Subcutaneous abdominal adipose tissue (tissue), 5 donors: ENCODE results near the gene ZNF775.
A peak's percentile ranks its signal among the peaks of the same experiment; 100 is the strongest.
"Not testable (repeated sequence)": the region's sequence is repeated elsewhere in the genome, so short reads cannot be mapped to it uniquely, and the experiment has no call there.

Source experiments
- H3K27ac ChIP-seq: one replicate; pipeline ENCODE4 v1.7.0; 2013; ENCODE audit warnings: low read depth, mild to moderate bottlenecking, inconsistent platforms, low read length, moderate library complexity
- H3K27me3 ChIP-seq, 5 donors: one replicate each; pipeline ENCODE4 v1.7.0; 2013; ENCODE audit warnings: low read length in 5 of 5, inconsistent platforms in 1 of 5; ENCODE audit not compliant: control insufficient read depth in 5 of 5, insufficient read depth in 4 of 5
- H3K36me3 ChIP-seq, 5 donors: one replicate each; pipeline ENCODE4 v1.7.0; 2013; ENCODE audit warnings: low read length in 5 of 5; ENCODE audit not compliant: control insufficient read depth in 5 of 5, insufficient read depth in 5 of 5
- H3K4me1 ChIP-seq, 5 donors: one replicate each; pipeline ENCODE4 v1.7.0; 2013; ENCODE audit warnings: low read length in 5 of 5, mild to moderate bottlenecking in 3 of 5, moderate library complexity in 1 of 5; ENCODE audit not compliant: control insufficient read depth in 5 of 5, insufficient read depth in 5 of 5
- H3K4me3 ChIP-seq, 5 donors: one replicate each; pipeline ENCODE4 v1.7.0; 2013; ENCODE audit warnings: low read length in 5 of 5, low read depth in 1 of 5
- H3K9ac ChIP-seq, 5 donors: one replicate each; pipeline ENCODE4 v1.7.0; 2013; ENCODE audit warnings: low read length in 5 of 5, mild to moderate bottlenecking in 4 of 5, moderate library complexity in 3 of 5
- H3K9me3 ChIP-seq, 5 donors: one replicate each; pipeline ENCODE4 v1.7.0; 2013; ENCODE audit warnings: low read length in 5 of 5; ENCODE audit not compliant: control insufficient read depth in 5 of 5
- donor health status: healthy.
- donor health status: healthy.
- donor health status: healthy.
- donor health status: healthy.
- donor health status: healthy.

ZNF775 gene

DNA sequence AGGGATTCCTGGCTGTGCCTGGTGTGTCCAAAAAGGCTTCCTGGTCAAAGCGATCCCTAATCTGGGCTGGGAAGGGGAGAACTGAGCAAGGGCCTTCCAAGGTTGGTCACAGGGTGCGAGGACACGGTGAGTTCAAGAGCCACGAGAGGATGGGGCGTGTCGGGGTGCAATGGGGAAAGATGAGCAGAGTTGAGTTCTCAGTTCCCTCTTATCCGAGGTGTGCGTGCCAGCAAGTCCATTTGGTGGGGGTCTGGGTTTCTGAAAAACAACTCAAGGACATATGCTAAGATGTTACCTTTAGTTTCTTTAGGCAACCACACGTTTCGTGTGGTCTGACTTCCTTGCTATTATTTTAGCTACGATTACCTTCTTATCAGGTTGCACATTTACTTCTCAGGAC is 1.3 kb downstream of the ZNF775 start:
- H3K9me3 ChIP-seq = no peaks in the 10 kb centered on the region
- H3K36me3 ChIP-seq = peaks cover 0 to 3% (median 0%) of the 10 kb centered on the region in 5 donors
- H3K9ac ChIP-seq = peak overlapping the region in 1 of 5 donors; percentile 72
- H3K27ac ChIP-seq = peak overlapping the region; percentile 87
- H3K27me3 ChIP-seq = no peaks in the 10 kb centered on the region
- H3K4me1 ChIP-seq = peaks cover 0 to 42% (median 28%) of the 10 kb centered on the region in 5 donors
- H3K4me3 ChIP-seq = peak overlapping the region in 4 of 5 donors; percentile 71 to 85 (median 78)

GRCh38 chr7:150381096-150381495 is 2.0 kb downstream of the ZNF775 start:
- Histone ChIP-seq H3K4me1 (peaks cover 0 to 48% (median 32%) of the 10 kb centered on the region in 5 donors), H3K27me3 (no peaks in the 10 kb centered on the region), H3K9ac (no peak overlapping the region), H3K36me3 (peaks cover 0 to 6% (median 0%) of the 10 kb centered on the region in 5 donors), H3K4me3 (no peak overlapping the region), H3K27ac (no peak overlapping the region), H3K9me3 (no peaks in the 10 kb centered on the region)

GRCh38 chr7:150381785-150382122 is 2.6 kb downstream of the ZNF775 start:
- H3K27me3 ChIP-seq = no peaks in the 10 kb centered on the region
- no peak overlapping the region for H3K4me3 ChIP-seq
- H3K4me1 ChIP-seq = peaks cover 0 to 51% (median 33%) of the 10 kb centered on the region in 5 donors
- H3K36me3 ChIP-seq = peaks cover 0 to 6% (median 0%) of the 10 kb centered on the region in 5 donors
- H3K9ac ChIP-seq = no peak overlapping the region
- no peaks in the 10 kb centered on the region for H3K9me3 ChIP-seq
- no peak overlapping the region for H3K27ac ChIP-seq

GRCh38 chr7:150382123-150382843 is 3.2 kb downstream of the ZNF775 start:
- Histone ChIP-seq H3K4me3 (no peak overlapping the region), H3K4me1 (peaks cover 0 to 51% (median 29%) of the 10 kb centered on the region in 5 donors), H3K27ac (no peak overlapping the region), H3K9me3 (no peaks in the 10 kb centered on the region), H3K9ac (no peak overlapping the region), H3K27me3 (no peaks in the 10 kb centered on the region), H3K36me3 (peaks cover 0 to 6% (median 0%) of the 10 kb centered on the region in 5 donors)

GRCh38 chr7:150382844-150383225 is 3.7 kb downstream of the ZNF775 start:
- Histone ChIP-seq H3K27ac (no peak overlapping the region), H3K9me3 (no peaks in the 10 kb centered on the region), H3K36me3 (peaks cover 0 to 6% (median 0%) of the 10 kb centered on the region in 5 donors), H3K4me3 (no peak overlapping the region), H3K9ac (no peak overlapping the region), H3K4me1 (peaks cover 0 to 51% (median 29%) of the 10 kb centered on the region in 5 donors), H3K27me3 (no peaks in the 10 kb centered on the region)

GRCh38 chr7:150383710-150384397 is 4.7 kb downstream of the ZNF775 start:
- H3K4me3 ChIP-seq = no peak overlapping the region
- H3K9ac ChIP-seq = no peak overlapping the region
- H3K27ac ChIP-seq = no peak overlapping the region
- peaks cover 0 to 49% (median 25%) of the 10 kb centered on the region in 5 donors for H3K4me1 ChIP-seq
- H3K36me3 ChIP-seq = peaks cover 0 to 9% (median 0%) of the 10 kb centered on the region in 5 donors
- H3K27me3 ChIP-seq = no peaks in the 10 kb centered on the region
- no peaks in the 10 kb centered on the region for H3K9me3 ChIP-seq

- H3K9me3 ChIP-seq = no peaks in the 10 kb centered on the region
- no peaks in the 10 kb centered on the region for H3K27me3 ChIP-seq
- H3K27ac ChIP-seq = no peak overlapping the region
- H3K4me3 ChIP-seq = no peak overlapping the region
- peaks cover 1 to 53% (median 24%) of the 10 kb centered on the region in 5 donors for H3K4me1 ChIP-seq
- peaks cover 0 to 14% (median 3%) of the 10 kb centered on the region in 5 donors for H3K36me3 ChIP-seq
- H3K9ac ChIP-seq = no peak overlapping the region
Measured at GRCh38 chr7:150384406-150385301, 5.5 kb downstream of the ZNF775 start.

DNA sequence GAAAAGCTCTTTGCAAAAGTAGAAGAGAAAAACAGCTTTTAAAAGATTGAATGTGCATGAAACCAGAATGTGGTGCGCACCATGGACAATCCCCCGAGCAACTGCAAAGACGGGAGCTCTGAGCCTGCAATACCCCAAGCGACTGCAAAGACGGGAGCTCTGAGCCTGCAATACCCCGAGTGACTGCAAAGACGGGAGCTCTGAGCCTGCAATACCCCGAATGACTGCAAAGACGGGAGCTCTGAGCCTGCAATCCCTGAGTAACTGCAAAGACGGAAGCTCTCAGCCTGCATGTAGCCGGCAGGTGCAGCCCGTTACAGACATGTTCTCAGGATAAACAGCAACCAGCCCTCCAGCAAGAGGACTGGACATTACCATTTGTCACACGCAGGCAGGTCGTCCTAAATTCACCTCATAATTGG is 6.2 kb downstream of the ZNF775 start:
- H3K27me3 ChIP-seq = no peaks in the 10 kb centered on the region
- no peak overlapping the region for H3K27ac ChIP-seq
- no peak overlapping the region for H3K9ac ChIP-seq
- H3K36me3 ChIP-seq = peaks cover 0 to 14% (median 6%) of the 10 kb centered on the region in 5 donors
- H3K4me1 ChIP-seq = peaks cover 1 to 46% (median 17%) of the 10 kb centered on the region in 5 donors
- H3K4me3 ChIP-seq = no peak overlapping the region
- no peaks in the 10 kb centered on the region for H3K9me3 ChIP-seq

GRCh38 chr7:150385884-150386283 is 6.8 kb downstream of the ZNF775 start:
- H3K9ac ChIP-seq, H3K27ac ChIP-seq, H3K27me3 ChIP-seq, H3K4me3 ChIP-seq, H3K9me3 ChIP-seq: not testable (repeated sequence)
- H3K36me3 ChIP-seq = peaks cover 0 to 14% (median 6%) of the 10 kb centered on the region in 5 donors
- peaks cover 1 to 44% (median 16%) of the 10 kb centered on the region in 5 donors for H3K4me1 ChIP-seq
